ENCODE results near the gene ZNF236.
A peak's percentile ranks its signal among the peaks of the same experiment; 100 is the strongest.

ZNF236 gene

GRCh38 chr18:76873713-76874112, 51.4 kb downstream of the ZNF236 start:
- no peak overlapping the region for H3K27ac ChIP-seq (ENCODE audit: insufficient read depth in 1 of 2, low read depth in 1 of 2, low read length in 2 of 2, poor library complexity in 1 of 2, severe bottlenecking in 2 of 2)
- no peak overlapping the region for H3K4me3 ChIP-seq (ENCODE audit: control insufficient read depth in 1 of 7, extremely low read depth in 1 of 7, insufficient read depth in 4 of 7, low read depth in 2 of 7, low read length in 6 of 7)
- peaks cover 12 to 44% (median 23%) of the 10 kb centered on the region in 4 experiments for H3K36me3 ChIP-seq (ENCODE audit: control insufficient read depth in 4 of 4, insufficient read depth in 4 of 4, low read length in 3 of 4)
- no peak for DNase-seq
- WGBS (ENCODE audit: insufficient coverage): 97% methylated on average over 17 of the region's 17 CpGs
- no peaks in the 10 kb centered on the region for H3K9me3 ChIP-seq (ENCODE audit: control extremely low read depth in 1 of 5, control insufficient read depth in 4 of 5, insufficient read depth in 2 of 5, low read depth in 1 of 5, low read length in 4 of 5)
- no peaks in the 10 kb centered on the region for H3K27me3 ChIP-seq (replicated peaks in 2 of 5; ENCODE audit: control insufficient read depth in 4 of 5, insufficient read depth in 5 of 5, low read length in 4 of 5)
- CTCF ChIA-PET: interaction anchor here (1.3 to 2.7 kb wide), 3 partner anchors 13 to 72 kb away, joined by 3 to 13 read pairs (median 8); no protein-coding TSS in a partner anchor
- POLR2A ChIA-PET: interaction anchor here (0.7 kb wide), 1 partner anchor 73 kb away, joined by 3 read pairs; no protein-coding TSS in a partner anchor
- no peaks in the 10 kb centered on the region for H3K4me1 ChIP-seq (ENCODE audit: control extremely low read depth in 1 of 4, control insufficient read depth in 4 of 4, insufficient read depth in 4 of 4, low read length in 3 of 4)

- ChIA-PET CTCF (interaction anchor here (0.9 to 2.7 kb wide), 5 partner anchors 12 to 75 kb away, joined by 3 to 13 read pairs (median 4); no protein-coding TSS in a partner anchor), POLR2A (interaction anchor here (0.7 kb wide), 1 partner anchor 74 kb away, joined by 3 read pairs; no protein-coding TSS in a partner anchor)
- 96% methylated on average over 10 of the region's 13 CpGs for WGBS (ENCODE audit: insufficient coverage)
- H3K27ac ChIP-seq (ENCODE audit: insufficient read depth in 1 of 2, low read depth in 1 of 2, low read length in 2 of 2, poor library complexity in 1 of 2, severe bottlenecking in 2 of 2): no peak overlapping the region
- H3K4me3 ChIP-seq (ENCODE audit: control insufficient read depth in 1 of 7, extremely low read depth in 1 of 7, insufficient read depth in 4 of 7, low read depth in 2 of 7, low read length in 6 of 7): no peak overlapping the region
- no peaks in the 10 kb centered on the region for H3K4me1 ChIP-seq (ENCODE audit: control extremely low read depth in 1 of 4, control insufficient read depth in 4 of 4, insufficient read depth in 4 of 4, low read length in 3 of 4)
- H3K36me3 ChIP-seq (ENCODE audit: control insufficient read depth in 4 of 4, insufficient read depth in 4 of 4, low read length in 3 of 4): peaks cover 12 to 38% (median 21%) of the 10 kb centered on the region in 4 experiments
- no peaks in the 10 kb centered on the region for H3K9me3 ChIP-seq (ENCODE audit: control extremely low read depth in 1 of 5, control insufficient read depth in 4 of 5, insufficient read depth in 2 of 5, low read depth in 1 of 5, low read length in 4 of 5)
- no peaks in the 10 kb centered on the region for H3K27me3 ChIP-seq (replicated peaks in 2 of 5; ENCODE audit: control insufficient read depth in 4 of 5, insufficient read depth in 5 of 5, low read length in 4 of 5)
- DNase-seq: peak in 2 of 3 donors; percentile 1 to 2
Measured at GRCh38 chr18:76874642-76875389, 52.5 kb downstream of the ZNF236 start.

- no peaks in the 10 kb centered on the region for H3K9me3 ChIP-seq (ENCODE audit: control extremely low read depth in 1 of 5, control insufficient read depth in 4 of 5, insufficient read depth in 2 of 5, low read depth in 1 of 5, low read length in 4 of 5)
- H3K27ac ChIP-seq (ENCODE audit: insufficient read depth in 1 of 2, low read depth in 1 of 2, low read length in 2 of 2, poor library complexity in 1 of 2, severe bottlenecking in 2 of 2): no peak overlapping the region
- WGBS (ENCODE audit: insufficient coverage): 89% methylated on average over 9 of the region's 14 CpGs
- ChIA-PET CTCF (interaction anchor here (0.9 to 2.7 kb wide), 4 partner anchors 13 to 76 kb away, joined by 3 to 13 read pairs (median 6); no protein-coding TSS in a partner anchor), POLR2A (no interaction called here)
- peak; percentile 44 to 66 (median 60) for DNase-seq
- H3K4me3 ChIP-seq (ENCODE audit: control insufficient read depth in 1 of 7, extremely low read depth in 1 of 7, insufficient read depth in 4 of 7, low read depth in 2 of 7, low read length in 6 of 7): no peak overlapping the region
- H3K4me1 ChIP-seq (ENCODE audit: control extremely low read depth in 1 of 4, control insufficient read depth in 4 of 4, insufficient read depth in 4 of 4, low read length in 3 of 4): no peaks in the 10 kb centered on the region
- H3K36me3 ChIP-seq (ENCODE audit: control insufficient read depth in 4 of 4, insufficient read depth in 4 of 4, low read length in 3 of 4): peaks cover 10 to 36% (median 26%) of the 10 kb centered on the region in 4 experiments
- no peaks in the 10 kb centered on the region for H3K27me3 ChIP-seq (replicated peaks in 2 of 5; ENCODE audit: control insufficient read depth in 4 of 5, insufficient read depth in 5 of 5, low read length in 4 of 5)
Measured at GRCh38 chr18:76875390-76876325, 53.3 kb downstream of the ZNF236 start.

GRCh38 chr18:76878426-76878825, 56.1 kb downstream of the ZNF236 start:
- Histone ChIP-seq H3K9me3 (ENCODE audit: control extremely low read depth in 1 of 5, control insufficient read depth in 4 of 5, insufficient read depth in 2 of 5, low read depth in 1 of 5, low read length in 4 of 5) (no peaks in the 10 kb centered on the region), H3K36me3 (ENCODE audit: control insufficient read depth in 4 of 4, insufficient read depth in 4 of 4, low read length in 3 of 4) (peaks cover 22 to 44% (median 37%) of the 10 kb centered on the region in 4 experiments), H3K27me3 (replicated peaks in 2 of 5; ENCODE audit: control insufficient read depth in 4 of 5, insufficient read depth in 5 of 5, low read length in 4 of 5) (no peaks in the 10 kb centered on the region), H3K27ac (ENCODE audit: insufficient read depth in 1 of 2, low read depth in 1 of 2, low read length in 2 of 2, poor library complexity in 1 of 2, severe bottlenecking in 2 of 2) (no peak overlapping the region), H3K4me3 (ENCODE audit: control insufficient read depth in 1 of 7, extremely low read depth in 1 of 7, insufficient read depth in 4 of 7, low read depth in 2 of 7, low read length in 6 of 7) (no peak overlapping the region), H3K4me1 (ENCODE audit: control extremely low read depth in 1 of 4, control insufficient read depth in 4 of 4, insufficient read depth in 4 of 4, low read length in 3 of 4) (no peaks in the 10 kb centered on the region)
- no CpG with 5 or more reads among the region's 5 CpGs for WGBS (ENCODE audit: insufficient coverage)
- ChIA-PET POLR2A (no interaction called here), CTCF (interaction anchor here (0.7 kb wide), 1 partner anchor 599 kb away, joined by 3 read pairs; no protein-coding TSS in a partner anchor)
- no peak for DNase-seq

GRCh38 chr18:76880026-76880425, 57.7 kb downstream of the ZNF236 start:
- Histone ChIP-seq H3K4me1 (ENCODE audit: control extremely low read depth in 1 of 4, control insufficient read depth in 4 of 4, insufficient read depth in 4 of 4, low read length in 3 of 4) (no peaks in the 10 kb centered on the region), H3K27ac (ENCODE audit: insufficient read depth in 1 of 2, low read depth in 1 of 2, low read length in 2 of 2, poor library complexity in 1 of 2, severe bottlenecking in 2 of 2) (no peak overlapping the region), H3K9me3 (ENCODE audit: control extremely low read depth in 1 of 5, control insufficient read depth in 4 of 5, insufficient read depth in 2 of 5, low read depth in 1 of 5, low read length in 4 of 5) (no peaks in the 10 kb centered on the region), H3K4me3 (ENCODE audit: control insufficient read depth in 1 of 7, extremely low read depth in 1 of 7, insufficient read depth in 4 of 7, low read depth in 2 of 7, low read length in 6 of 7) (no peak overlapping the region), H3K27me3 (replicated peaks in 2 of 5; ENCODE audit: control insufficient read depth in 4 of 5, insufficient read depth in 5 of 5, low read length in 4 of 5) (no peaks in the 10 kb centered on the region), H3K36me3 (ENCODE audit: control insufficient read depth in 4 of 4, insufficient read depth in 4 of 4, low read length in 3 of 4) (peaks cover 17 to 51% (median 40%) of the 10 kb centered on the region in 4 experiments)
- POLR2A ChIA-PET: no interaction called here
- 97% methylated on average over 17 of the region's 17 CpGs for WGBS (ENCODE audit: insufficient coverage)
- CTCF ChIA-PET: interaction anchor here (0.7 to 1.7 kb wide), 2 partner anchors 77 to 175 kb away, joined by 3 to 5 read pairs; no protein-coding TSS in a partner anchor
- no peak for DNase-seq

GRCh38 chr18:76881744-76882143, 59.4 kb downstream of the ZNF236 start:
- no peaks in the 10 kb centered on the region for H3K27me3 ChIP-seq (replicated peaks in 2 of 5; ENCODE audit: control insufficient read depth in 4 of 5, insufficient read depth in 5 of 5, low read length in 4 of 5)
- no peak overlapping the region for H3K27ac ChIP-seq (ENCODE audit: insufficient read depth in 1 of 2, low read depth in 1 of 2, low read length in 2 of 2, poor library complexity in 1 of 2, severe bottlenecking in 2 of 2)
- H3K36me3 ChIP-seq (ENCODE audit: control insufficient read depth in 4 of 4, insufficient read depth in 4 of 4, low read length in 3 of 4): peaks cover 17 to 63% (median 44%) of the 10 kb centered on the region in 4 experiments
- H3K9me3 ChIP-seq (ENCODE audit: control extremely low read depth in 1 of 5, control insufficient read depth in 4 of 5, insufficient read depth in 2 of 5, low read depth in 1 of 5, low read length in 4 of 5): no peaks in the 10 kb centered on the region
- CTCF ChIA-PET: interaction anchor here (1.0 kb wide), 2 partner anchors 78 to 119 kb away, joined by 3 to 4 read pairs; no protein-coding TSS in a partner anchor
- POLR2A ChIA-PET: no interaction called here
- no peak for DNase-seq
- H3K4me1 ChIP-seq (ENCODE audit: control extremely low read depth in 1 of 4, control insufficient read depth in 4 of 4, insufficient read depth in 4 of 4, low read length in 3 of 4): no peaks in the 10 kb centered on the region
- WGBS (ENCODE audit: insufficient coverage): 97% methylated on average over 4 of the region's 4 CpGs
- no peak overlapping the region for H3K4me3 ChIP-seq (ENCODE audit: control insufficient read depth in 1 of 7, extremely low read depth in 1 of 7, insufficient read depth in 4 of 7, low read depth in 2 of 7, low read length in 6 of 7)
